ENCODE data around the gene XIRP2.

Gene XIRP2

DNA sequence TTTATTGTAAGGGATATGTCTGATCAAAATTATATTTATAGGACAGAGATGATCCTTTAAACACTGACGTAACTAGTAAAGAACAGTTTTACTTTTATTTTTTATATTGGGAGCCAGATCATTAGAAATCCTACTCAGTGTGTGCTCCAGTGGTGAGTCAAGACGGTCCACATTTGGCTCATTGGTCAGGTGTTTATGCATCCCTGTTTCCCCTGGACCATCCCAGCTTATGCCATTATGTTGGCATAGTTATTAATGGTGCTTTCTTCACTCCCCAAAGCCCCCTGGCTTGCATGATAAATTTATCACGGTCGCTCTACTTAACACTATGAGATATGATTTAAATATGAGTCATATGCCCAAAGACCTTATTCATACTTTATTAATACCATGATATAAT is 293.4 kb downstream of the XIRP2 start:
- peaks cover 4% of the 10 kb centered on the region for H3K9me3 Mint-ChIP-seq
- H3K4me1 Mint-ChIP-seq: no peaks in the 10 kb centered on the region
- DNase-seq (ENCODE audit: low spot score in 2 of 2) (no peak), ATAC-seq (no peak)
- H3K27ac Mint-ChIP-seq: no peak overlapping the region
- H3K4me3 Mint-ChIP-seq: no peak overlapping the region
- no peaks in the 10 kb centered on the region for H3K36me3 Mint-ChIP-seq

DNA sequence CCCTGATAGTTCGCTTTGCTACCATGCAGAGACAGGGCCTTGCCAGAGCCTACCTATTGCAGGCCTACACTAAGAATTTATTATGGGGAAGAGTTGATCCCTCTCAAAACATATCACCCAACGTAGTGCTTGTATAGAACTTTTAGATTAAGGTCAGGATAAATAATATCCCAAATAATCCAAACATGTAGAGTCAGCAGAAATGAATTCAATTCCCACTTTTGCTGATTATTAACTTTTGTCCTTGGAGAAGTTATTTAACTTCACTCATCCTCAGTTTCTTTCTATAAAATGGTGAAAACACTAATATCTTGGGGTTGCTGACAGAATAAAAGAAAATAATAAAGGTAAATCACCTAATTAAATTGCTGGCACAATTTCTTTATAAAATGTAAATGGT is 294.1 kb downstream of the XIRP2 start:
- Mint-ChIP-seq H3K4me1 (no peaks in the 10 kb centered on the region), H3K4me3 (no peak overlapping the region), H3K27ac (no peak overlapping the region), H3K36me3 (no peaks in the 10 kb centered on the region), H3K9me3 (peaks cover 4% of the 10 kb centered on the region)
- no peak for ATAC-seq
- no peak for DNase-seq (ENCODE audit: low spot score in 2 of 2)

DNA sequence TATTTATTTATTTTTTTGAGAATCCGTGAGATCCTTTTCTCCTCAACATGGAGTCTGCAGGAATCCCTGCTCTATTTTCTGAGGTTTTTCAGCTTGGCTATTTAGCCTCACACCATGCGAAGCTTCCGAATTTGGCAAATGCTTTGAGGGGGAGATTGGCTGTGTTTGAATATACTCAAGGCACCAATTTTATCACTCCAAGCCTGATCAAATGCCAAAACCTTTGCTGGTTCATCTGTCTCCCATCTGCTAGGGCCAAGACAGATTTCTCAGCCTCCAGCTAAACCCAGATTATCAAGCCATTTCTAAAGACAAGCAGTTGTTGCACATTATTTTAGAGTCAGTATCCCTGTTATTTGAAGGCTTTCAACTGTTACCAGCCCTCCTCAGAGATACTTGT is 295.7 kb downstream of the XIRP2 start:
- ATAC-seq (no peak), DNase-seq (ENCODE audit: low spot score in 2 of 2) (no peak)
- Mint-ChIP-seq H3K27ac (no peak overlapping the region), H3K4me1 (no peaks in the 10 kb centered on the region), H3K4me3 (no peak overlapping the region), H3K9me3 (peaks cover 4% of the 10 kb centered on the region), H3K36me3 (no peaks in the 10 kb centered on the region)

DNA sequence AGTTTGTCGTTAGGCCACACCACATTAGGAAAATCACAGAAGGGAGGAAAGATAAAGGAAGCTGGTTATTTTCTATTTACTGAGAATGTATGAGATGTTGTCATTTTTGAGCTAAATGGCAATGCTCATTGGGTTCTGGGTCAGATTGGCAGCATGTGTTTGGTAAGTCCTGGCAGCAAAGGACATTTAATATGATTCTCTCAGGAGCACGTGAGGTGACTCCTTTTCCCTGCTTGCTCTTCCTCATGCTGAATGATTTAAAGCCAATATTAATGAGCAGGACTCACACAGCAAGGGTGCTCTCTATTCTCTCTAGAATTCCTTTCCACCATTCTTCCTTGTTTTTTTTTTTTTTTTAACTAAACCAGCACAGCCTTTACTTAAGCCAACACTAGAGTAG is 298.2 kb downstream of the XIRP2 start:
- Mint-ChIP-seq H3K4me1 (no peaks in the 10 kb centered on the region), H3K27ac (no peak overlapping the region), H3K9me3 (no peaks in the 10 kb centered on the region), H3K36me3 (no peaks in the 10 kb centered on the region), H3K4me3 (no peak overlapping the region)
- DNase-seq (ENCODE audit: low spot score in 2 of 2): no peak
- ATAC-seq: no peak

DNA sequence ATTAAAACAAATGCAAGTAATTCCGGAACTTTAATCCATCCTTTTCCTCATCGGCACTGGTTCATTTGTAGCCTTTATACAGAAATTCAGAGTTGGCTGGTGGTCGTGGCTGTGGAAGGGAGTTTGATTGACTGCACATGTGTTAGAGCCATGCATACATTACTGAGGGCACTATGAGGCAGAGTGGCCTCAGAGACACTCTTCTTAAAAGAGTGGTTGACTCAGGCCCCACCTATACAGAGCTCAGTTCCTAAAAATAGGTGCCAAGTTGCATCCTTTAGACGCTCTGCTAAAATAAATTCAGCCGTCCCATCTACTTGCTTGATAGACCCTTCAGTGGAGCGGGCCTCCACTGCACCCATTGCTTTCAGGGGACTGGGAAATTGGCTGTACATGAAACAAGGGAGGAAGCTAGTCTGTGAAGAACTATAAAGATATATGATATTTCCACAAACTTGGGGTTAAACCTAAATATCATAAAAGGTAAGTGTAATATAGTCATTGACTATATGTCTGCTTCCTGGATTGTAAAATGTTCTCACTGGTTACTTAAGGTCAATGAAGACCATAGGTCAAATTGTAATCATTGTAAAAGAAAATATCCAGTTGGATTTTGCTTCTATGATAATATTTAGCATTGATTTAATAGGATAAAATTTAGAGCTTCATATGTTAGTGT is 298.9 kb downstream of the XIRP2 start:
- Mint-ChIP-seq H3K4me3 (no peak overlapping the region), H3K27ac (no peak overlapping the region), H3K4me1 (no peaks in the 10 kb centered on the region), H3K9me3 (no peaks in the 10 kb centered on the region), H3K36me3 (no peaks in the 10 kb centered on the region)
- no peak for DNase-seq (ENCODE audit: low spot score in 2 of 2)
- ATAC-seq: no peak

DNA sequence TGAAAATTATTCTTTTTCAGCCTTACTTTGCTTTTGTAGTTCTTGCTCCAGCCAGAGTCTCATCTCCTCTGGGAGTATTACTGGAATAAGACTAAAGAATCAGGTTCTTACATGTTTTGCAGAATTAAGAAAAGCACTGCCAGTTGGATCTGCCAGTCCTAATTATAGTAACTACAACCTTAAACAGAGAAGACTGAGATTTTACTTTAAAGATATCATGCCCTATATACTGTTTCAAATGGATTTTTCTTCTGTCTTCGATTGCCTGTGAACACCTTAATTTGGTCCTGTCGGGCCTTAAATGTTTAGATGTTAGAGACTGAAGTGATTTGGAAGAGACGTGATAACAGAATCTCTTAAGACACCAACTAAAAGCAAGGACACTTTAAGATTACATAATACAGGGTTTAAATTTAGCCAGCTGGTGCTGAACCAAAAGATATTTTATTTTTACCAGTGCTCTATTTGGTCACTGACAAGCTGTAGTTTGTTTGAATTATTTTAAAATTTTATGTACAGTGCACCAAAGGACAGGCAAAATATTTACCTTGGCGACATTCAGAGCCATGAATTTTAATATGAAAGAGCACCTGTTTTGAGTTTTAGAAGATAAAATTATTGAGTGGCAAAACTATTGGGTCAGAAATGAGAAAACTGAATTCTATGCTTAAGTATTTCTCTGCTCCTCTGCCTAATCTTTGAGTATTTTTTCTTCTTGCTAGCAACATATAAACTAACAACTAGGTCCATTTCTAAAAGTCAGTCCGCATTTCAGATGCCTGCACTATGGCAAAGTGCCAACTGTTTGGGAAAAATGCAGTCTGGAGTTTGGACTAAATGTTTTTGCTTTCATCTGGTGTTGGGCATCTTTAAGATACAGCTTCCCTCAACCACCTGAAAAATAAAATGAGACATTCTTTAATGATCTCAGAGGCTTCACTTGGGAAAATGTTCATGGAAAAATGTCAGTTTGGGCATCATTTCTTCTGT is 300.0 kb downstream of the XIRP2 start:
- Mint-ChIP-seq H3K9me3 (no peaks in the 10 kb centered on the region), H3K36me3 (no peaks in the 10 kb centered on the region), H3K4me1 (no peaks in the 10 kb centered on the region), H3K4me3 (no peak overlapping the region), H3K27ac (no peak overlapping the region)
- no peak for ATAC-seq
- no peak for DNase-seq (ENCODE audit: low spot score in 2 of 2)

DNA sequence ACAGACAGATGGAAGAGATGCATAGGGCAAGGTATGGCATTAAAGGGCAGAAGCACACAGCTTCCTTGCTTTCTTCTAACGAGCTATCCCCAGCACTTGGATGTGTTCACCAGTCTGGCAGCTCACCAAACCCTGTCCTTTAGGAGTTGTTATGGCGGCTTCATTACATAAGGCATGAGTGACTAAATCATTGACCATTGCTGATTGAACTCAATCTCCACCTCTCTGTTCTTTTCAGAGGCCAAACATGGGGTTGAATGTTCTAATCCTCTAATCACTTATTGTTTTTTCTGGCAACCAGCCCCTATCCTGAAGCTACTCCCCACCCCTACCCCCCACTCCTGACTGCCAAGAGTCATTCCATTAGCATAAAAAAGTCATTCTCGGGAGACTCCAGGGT is 301.8 kb downstream of the XIRP2 start:
- DNase-seq (ENCODE audit: low spot score in 2 of 2) (no peak), ATAC-seq (no peak)
- H3K9me3 Mint-ChIP-seq: peaks cover 4% of the 10 kb centered on the region
- no peak overlapping the region for H3K27ac Mint-ChIP-seq
- no peak overlapping the region for H3K4me3 Mint-ChIP-seq
- no peaks in the 10 kb centered on the region for H3K4me1 Mint-ChIP-seq
- H3K36me3 Mint-ChIP-seq: no peaks in the 10 kb centered on the region

DNA sequence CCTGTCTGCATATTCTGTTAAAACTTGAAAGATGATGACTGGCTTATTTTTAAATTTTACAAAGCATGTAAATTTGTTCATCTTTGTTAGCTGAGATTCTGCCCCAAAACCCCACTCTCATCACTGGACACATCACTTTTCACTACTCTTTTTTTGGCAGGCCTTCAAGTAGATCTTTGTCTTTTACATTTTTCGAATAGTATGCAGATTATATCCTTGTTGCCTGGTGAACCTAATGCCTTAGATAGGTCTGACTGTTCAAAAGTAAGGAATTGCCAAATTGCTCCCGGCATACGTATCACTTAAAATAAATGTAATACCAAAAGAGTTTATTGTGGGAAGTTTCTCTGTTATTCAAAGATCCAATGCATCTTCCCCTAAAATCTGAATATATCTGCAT is 303.3 kb downstream of the XIRP2 start:
- ATAC-seq: no peak
- Mint-ChIP-seq H3K4me3 (no peak overlapping the region), H3K36me3 (no peaks in the 10 kb centered on the region), H3K4me1 (no peaks in the 10 kb centered on the region), H3K9me3 (peaks cover 4% of the 10 kb centered on the region), H3K27ac (no peak overlapping the region)
- DNase-seq (ENCODE audit: low spot score in 2 of 2): no peak

DNA sequence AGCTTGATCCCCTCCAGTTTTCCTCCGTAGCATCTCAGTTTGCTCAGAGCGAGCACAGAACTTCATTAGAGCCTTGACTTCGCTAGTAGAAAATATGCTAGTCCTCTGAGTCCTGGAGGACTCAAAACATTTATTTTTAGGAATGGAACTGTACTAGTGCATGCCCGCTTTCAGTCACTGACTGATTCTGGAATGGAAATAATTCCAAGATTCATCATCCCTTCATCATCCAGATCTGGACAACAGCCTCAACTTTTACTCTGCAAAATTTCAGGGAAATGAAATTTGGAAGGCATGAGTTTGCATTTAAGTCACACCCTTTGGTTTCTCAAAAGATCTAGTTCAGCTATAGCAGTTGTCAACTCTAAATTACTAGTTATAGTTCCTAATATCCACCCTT is 304.6 kb downstream of the XIRP2 start:
- Mint-ChIP-seq H3K9me3 (peaks cover 4% of the 10 kb centered on the region), H3K36me3 (no peaks in the 10 kb centered on the region), H3K27ac (no peak overlapping the region), H3K4me1 (no peaks in the 10 kb centered on the region), H3K4me3 (no peak overlapping the region)
- no peak for ATAC-seq
- no peak for DNase-seq (ENCODE audit: low spot score in 2 of 2)

DNA sequence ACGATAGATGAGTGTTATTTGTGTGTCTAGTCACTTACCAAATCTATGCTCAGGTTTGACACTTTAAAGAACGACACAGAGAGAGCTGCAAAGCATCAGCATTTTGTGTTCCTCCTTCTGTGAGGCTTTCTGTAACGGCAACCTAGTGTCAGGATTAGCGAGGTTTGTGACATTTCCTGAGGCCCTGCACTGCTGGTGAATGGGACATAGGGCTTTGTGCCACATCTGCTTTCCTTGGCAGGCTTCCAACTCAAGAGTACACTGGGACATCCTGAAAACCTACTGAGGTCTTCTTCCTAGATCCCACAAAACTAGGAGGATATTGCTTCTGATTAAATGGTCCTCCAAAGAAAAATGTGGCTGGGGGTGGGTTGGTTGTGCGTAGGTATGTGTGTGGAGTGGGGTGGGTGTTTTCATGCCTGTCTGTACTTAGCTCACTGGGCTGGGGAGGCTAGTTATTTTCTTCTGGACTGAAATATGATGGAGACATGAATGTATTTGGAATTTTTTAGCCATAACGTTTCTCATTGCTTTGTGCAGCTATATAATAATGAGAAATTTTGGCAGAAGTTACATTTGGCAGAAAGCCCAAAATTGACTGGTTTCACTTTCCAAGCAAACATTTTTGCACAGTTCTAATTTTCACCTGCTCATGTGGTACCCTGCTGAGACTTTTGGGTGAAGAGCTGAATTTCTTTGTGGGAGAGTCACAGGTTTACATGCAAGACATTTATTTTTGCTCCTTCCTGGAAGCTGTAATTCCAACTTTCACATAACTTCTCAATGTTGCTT is 308.4 kb downstream of the XIRP2 start:
- no peak for ATAC-seq
- Mint-ChIP-seq H3K4me1 (no peaks in the 10 kb centered on the region), H3K9me3 (peaks cover 4% of the 10 kb centered on the region), H3K36me3 (no peaks in the 10 kb centered on the region), H3K27ac (no peak overlapping the region), H3K4me3 (no peak overlapping the region)
- no peak for DNase-seq (ENCODE audit: low spot score in 2 of 2)

DNA sequence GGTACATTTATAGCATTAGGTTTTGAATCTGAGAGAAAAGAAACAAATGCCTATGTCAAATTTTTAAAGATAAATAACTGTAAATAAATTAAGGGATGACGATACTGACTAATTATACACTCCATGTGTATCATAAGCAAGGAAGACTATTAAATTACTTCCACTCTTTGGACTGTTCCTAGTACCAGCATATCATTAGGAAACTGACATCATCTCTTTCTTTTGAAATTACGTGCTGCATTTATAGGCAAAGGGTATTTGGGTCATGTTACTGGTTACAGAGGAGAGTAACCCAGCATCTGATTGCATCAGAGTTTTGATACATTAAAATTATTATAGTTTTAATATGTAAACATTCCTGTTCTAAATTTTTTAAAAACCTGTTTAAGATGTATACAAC is 309.7 kb downstream of the XIRP2 start:
- H3K36me3 Mint-ChIP-seq: no peaks in the 10 kb centered on the region
- DNase-seq (ENCODE audit: low spot score in 2 of 2) (no peak), ATAC-seq (no peak)
- H3K27ac Mint-ChIP-seq: no peak overlapping the region
- H3K9me3 Mint-ChIP-seq: peaks cover 6% of the 10 kb centered on the region
- no peaks in the 10 kb centered on the region for H3K4me1 Mint-ChIP-seq
- H3K4me3 Mint-ChIP-seq: no peak overlapping the region

DNA sequence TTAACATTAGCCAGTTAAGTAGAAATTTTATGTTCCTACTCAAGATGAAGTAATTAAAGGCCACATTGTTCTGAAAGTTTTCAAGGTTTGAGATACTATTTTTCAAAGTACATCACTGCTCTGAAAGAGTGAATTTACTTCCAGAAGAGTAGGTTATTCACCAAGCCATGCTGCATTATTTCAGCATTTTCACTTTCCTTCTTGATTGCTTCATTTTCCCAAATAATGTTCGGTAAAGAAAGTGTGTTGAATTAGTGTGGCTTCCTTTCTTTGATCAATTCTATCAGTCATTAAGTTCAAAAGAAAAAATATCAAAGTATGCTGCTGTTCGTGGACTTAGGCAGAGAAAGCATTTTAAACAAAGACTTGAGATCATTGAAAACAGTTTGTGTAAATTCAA is 310.3 kb downstream of the XIRP2 start:
- H3K27ac Mint-ChIP-seq: no peak overlapping the region
- no peak for ATAC-seq
- DNase-seq (ENCODE audit: low spot score in 2 of 2): no peak
- no peaks in the 10 kb centered on the region for H3K36me3 Mint-ChIP-seq
- H3K4me3 Mint-ChIP-seq: no peak overlapping the region
- H3K4me1 Mint-ChIP-seq: no peaks in the 10 kb centered on the region
- H3K9me3 Mint-ChIP-seq: peaks cover 7% of the 10 kb centered on the region

DNA sequence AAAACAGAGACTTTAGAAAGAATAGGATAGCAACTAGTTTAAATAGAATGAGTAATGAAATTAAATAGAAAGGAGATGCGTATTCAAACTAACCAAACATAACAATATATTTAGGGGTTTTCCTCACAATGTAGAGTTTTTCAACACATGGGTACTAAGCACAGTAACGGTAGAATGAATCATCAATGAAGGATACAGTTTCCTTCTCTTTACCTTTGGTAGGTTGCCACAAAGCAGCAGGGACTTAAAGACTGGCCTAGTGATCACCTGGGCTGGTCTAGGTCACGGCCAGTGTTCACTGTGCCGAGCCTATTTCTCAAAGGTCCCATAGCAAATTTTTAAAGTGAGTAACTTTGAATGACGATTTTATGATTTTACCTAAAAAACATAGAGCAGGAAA is 311.7 kb downstream of the XIRP2 start:
- H3K27ac Mint-ChIP-seq: no peak overlapping the region
- DNase-seq (ENCODE audit: low spot score in 2 of 2) (no peak), ATAC-seq (no peak)
- H3K4me3 Mint-ChIP-seq: no peak overlapping the region
- no peaks in the 10 kb centered on the region for H3K36me3 Mint-ChIP-seq
- no peaks in the 10 kb centered on the region for H3K4me1 Mint-ChIP-seq
- peaks cover 3% of the 10 kb centered on the region for H3K9me3 Mint-ChIP-seq

DNA sequence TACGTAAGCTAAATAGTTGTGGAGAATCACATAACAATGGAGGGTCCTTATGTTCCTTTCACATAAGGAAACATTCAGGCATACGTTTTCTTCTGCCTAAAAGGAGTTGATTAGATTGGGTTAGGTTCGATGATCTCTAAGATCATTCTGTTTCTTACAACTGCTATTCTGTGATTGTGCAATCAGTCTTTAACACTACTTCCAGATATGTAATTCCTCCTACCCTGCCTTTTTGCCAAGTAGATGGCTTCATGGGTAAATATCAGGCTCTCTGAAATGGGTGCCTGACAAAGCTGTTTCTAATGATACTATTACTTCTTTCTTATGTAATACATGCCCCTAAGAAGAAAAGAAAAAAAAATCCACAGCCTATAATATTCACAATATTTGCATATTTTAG is 321.5 kb downstream of the XIRP2 start:
- no peaks in the 10 kb centered on the region for H3K4me1 Mint-ChIP-seq
- DNase-seq (ENCODE audit: low spot score in 2 of 2) (no peak), ATAC-seq (no peak)
- H3K36me3 Mint-ChIP-seq: no peaks in the 10 kb centered on the region
- H3K9me3 Mint-ChIP-seq: peaks cover 7% of the 10 kb centered on the region
- H3K27ac Mint-ChIP-seq: no peak overlapping the region
- H3K4me3 Mint-ChIP-seq: no peak overlapping the region

DNA sequence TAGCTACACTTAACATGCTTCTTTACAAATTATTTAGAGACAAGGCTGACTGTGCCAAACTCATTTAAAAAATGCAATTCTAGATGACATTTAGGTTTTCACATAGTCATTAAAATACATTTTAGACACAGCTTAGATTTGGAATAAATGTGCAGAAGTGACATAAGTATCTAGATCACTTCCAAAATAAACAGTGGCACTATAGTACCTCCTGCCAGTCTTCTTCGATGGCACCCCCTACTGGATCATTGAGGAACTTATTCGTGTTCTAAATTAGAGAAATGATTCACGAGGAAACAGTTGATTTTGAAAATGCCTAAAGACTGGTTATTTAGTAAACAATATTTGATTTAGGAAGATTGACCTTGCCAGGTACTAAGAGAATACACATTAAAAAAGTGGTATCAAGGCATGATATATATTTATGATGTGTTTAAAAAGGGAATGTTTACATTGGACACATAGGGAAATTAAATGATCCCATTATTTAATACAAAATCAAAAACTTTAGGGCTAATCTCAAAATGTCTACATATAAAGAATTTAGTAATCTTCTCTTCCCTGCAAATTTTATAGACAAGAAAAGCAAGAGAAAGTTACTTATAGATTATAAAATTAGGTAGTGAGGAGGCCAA is 323.9 kb downstream of the XIRP2 start:
- no peak overlapping the region for H3K4me3 Mint-ChIP-seq
- H3K4me1 Mint-ChIP-seq: no peaks in the 10 kb centered on the region
- peaks cover 7% of the 10 kb centered on the region for H3K9me3 Mint-ChIP-seq
- H3K27ac Mint-ChIP-seq: no peak overlapping the region
- no peak for DNase-seq (ENCODE audit: low spot score in 2 of 2)
- H3K36me3 Mint-ChIP-seq: no peaks in the 10 kb centered on the region
- no peak for ATAC-seq

Data from stimulated activated effector memory CD8-positive, alpha-beta T cell treated with anti-CD3 and anti-CD28 coated beads, Interleukin-12 subunit alpha, Interleukin-12 subunit beta, amount 100 ng/mL, for 72 hours (primary cell).